GM21423 (cell line): ENCODE data around the gene TYRP1.

ENCODE experiments used
- ATAC-seq: cut with Tn5 transposase; IDR thresholded peaks from one replicate; pipeline ENCODE4 v1.9.1; 2021; ENCODE audit warnings: mild to moderate bottlenecking, moderate library complexity; ENCODE audit not compliant: unreplicated experiment

Gene TYRP1

GRCh38 chr9:12730198-12730597 is 37.0 kb downstream of the TYRP1 start:
- no peak for ATAC-seq

- no peak for ATAC-seq
Observed at GRCh38 chr9:12730927-12731326, 37.7 kb downstream of the TYRP1 start.

- no peak for ATAC-seq
Observed at GRCh38 chr9:12732971-12733370, 39.8 kb downstream of the TYRP1 start.

- ATAC-seq, result no peak
Observed at GRCh38 chr9:12735665-12736064, 42.5 kb downstream of the TYRP1 start.

GRCh38 chr9:12737871-12738270 is 44.7 kb downstream of the TYRP1 start:
- ATAC-seq, result no peak

- no peak for ATAC-seq
Observed at GRCh38 chr9:12739014-12739652, 45.9 kb downstream of the TYRP1 start.

GRCh38 chr9:12740845-12741244 is 47.7 kb downstream of the TYRP1 start:
- ATAC-seq, result no peak

- ATAC-seq, result no peak
Observed at GRCh38 chr9:12748016-12748415, 54.8 kb downstream of the TYRP1 start.

- ATAC-seq, result no peak
Observed at GRCh38 chr9:12748954-12749353, 55.8 kb downstream of the TYRP1 start.

GRCh38 chr9:12753931-12754330 is 60.7 kb downstream of the TYRP1 start:
- ATAC-seq, result no peak

GRCh38 chr9:12759761-12760160 is 66.6 kb downstream of the TYRP1 start:
- ATAC-seq, result no peak
